ENCODE results near the gene SRPX2.

SRPX2 gene

DNA sequence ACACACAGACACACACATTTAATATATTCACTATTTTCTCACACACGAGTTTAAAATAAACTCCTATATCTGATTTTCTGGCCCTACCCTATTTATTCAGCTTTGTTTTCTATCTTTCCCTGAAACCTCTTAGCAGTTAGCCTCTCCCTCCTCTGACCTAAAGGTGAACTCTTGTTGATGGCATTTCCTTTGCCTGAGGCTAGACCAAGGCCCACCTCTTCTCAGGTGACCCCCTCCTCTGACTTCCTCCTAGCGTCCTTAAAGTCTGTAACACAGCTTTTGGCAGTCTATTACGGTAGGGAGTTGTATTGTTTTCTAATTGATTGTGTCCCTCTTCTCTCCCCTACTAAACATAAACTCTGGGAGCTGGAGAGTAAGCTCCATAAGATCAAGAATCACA is 1.7 kb upstream of the SRPX2 start:
- TF ChIP-seq, protein P1, sequence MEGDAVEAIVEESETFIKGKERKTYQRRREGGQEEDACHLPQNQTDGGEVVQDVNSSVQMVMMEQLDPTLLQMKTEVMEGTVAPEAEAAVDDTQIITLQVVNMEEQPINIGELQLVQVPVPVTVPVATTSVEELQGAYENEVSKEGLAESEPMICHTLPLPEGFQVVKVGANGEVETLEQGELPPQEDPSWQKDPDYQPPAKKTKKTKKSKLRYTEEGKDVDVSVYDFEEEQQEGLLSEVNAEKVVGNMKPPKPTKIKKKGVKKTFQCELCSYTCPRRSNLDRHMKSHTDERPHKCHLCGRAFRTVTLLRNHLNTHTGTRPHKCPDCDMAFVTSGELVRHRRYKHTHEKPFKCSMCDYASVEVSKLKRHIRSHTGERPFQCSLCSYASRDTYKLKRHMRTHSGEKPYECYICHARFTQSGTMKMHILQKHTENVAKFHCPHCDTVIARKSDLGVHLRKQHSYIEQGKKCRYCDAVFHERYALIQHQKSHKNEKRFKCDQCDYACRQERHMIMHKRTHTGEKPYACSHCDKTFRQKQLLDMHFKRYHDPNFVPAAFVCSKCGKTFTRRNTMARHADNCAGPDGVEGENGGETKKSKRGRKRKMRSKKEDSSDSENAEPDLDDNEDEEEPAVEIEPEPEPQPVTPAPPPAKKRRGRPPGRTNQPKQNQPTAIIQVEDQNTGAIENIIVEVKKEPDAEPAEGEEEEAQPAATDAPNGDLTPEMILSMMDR (IDR thresholded peaks at IDR 0.05; ENCODE audit: borderline replicate concordance, insufficient read depth, low read depth, low read length): no peak
- no peak overlapping the region for H3K4me3 ChIP-seq (ENCODE audit: low read depth, low read length)

DNA sequence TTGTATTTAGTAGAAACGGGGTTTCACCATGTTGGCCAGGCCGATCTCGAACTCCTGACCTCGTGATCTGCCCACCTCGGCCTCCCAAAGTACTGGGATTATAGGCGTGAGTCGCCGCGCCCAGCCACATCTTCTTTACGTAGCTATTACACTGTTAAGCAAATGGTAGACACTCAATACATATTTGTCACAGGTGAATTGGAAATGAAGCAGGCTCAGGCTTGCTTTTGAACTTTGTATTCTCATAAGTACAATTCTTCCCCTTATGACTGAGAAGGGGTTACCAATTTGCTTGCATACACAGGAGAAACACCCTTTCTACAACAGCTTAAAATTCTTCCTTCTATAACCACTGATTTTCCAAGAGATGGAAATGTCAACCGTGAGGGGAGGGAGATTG is 787 bp upstream of the SRPX2 start:
- TF ChIP-seq, protein P1 (IDR thresholded peaks at IDR 0.05; ENCODE audit: borderline replicate concordance, insufficient read depth, low read depth, low read length): no peak
- no peak overlapping the region for H3K4me3 ChIP-seq (ENCODE audit: low read depth, low read length)

DNA sequence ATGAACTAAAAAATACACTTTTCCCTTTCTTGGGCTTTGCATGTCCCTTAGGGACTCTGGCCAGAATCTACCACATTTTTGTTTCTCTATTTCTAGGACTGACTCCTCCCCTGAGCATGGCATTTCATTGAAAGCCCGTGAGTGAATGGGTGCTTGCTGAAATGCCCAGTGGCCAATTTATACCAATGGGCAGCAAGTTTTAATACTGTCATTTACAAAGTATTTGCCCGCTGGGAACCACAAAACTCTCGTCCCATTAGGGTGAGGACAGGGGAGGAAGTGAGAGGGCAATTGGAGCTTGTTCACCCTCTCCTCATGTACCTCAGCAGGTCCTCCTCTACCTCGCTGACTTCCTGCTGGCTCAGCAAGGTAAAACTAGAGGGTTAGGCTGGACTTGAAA is 1.1 kb downstream of the SRPX2 start:
- TF ChIP-seq, protein P1 (IDR thresholded peaks at IDR 0.05; ENCODE audit: borderline replicate concordance, insufficient read depth, low read depth, low read length): no peak
- H3K4me3 ChIP-seq (ENCODE audit: low read depth, low read length): no peak overlapping the region

DNA sequence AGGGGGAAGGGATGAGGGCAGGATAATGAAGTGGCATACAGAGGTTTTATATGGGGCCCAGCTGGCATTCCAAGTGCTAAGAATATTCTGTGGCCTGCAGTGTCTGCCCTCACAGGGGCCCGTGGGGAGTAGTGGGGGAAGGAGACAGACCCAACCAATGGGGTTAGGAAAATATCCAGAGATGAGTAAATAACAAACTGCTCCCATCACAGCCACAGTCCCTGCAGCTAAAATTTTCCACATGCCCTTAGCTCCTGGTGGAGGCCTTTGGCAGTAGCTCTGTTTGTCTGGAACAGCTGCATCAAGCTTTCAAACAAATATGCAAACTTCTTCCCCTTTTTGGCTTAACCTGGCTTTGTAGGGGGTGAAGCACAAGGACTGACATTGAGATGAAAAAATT is 3.1 kb downstream of the SRPX2 start:
- H3K4me3 ChIP-seq (ENCODE audit: low read depth, low read length): no peak overlapping the region
- TF ChIP-seq, protein P1 (IDR thresholded peaks at IDR 0.05; ENCODE audit: borderline replicate concordance, insufficient read depth, low read depth, low read length): no peak

DNA sequence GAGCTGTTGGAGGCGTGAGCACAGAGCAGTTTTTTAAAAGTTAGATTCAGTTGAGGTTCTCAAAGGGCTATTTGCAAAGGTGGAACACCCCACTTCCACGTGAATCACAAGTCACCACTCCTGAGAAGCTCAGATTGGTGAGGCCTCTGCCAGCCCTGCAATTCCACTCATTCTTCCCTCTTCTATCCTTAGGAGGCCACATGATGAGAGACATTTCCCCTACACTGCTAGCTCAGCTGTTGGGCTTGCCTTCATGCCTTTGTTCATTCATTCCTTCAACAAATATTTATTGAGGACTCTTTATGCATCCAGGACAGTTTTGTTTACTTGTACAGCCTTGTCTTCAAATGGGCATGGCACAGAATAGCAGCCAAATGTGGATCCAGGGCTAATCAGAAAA is 3.7 kb downstream of the SRPX2 start:
- H3K4me3 ChIP-seq (ENCODE audit: low read depth, low read length): no peak overlapping the region
- TF ChIP-seq, protein P1 (IDR thresholded peaks at IDR 0.05; ENCODE audit: borderline replicate concordance, insufficient read depth, low read depth, low read length): no peak

DNA sequence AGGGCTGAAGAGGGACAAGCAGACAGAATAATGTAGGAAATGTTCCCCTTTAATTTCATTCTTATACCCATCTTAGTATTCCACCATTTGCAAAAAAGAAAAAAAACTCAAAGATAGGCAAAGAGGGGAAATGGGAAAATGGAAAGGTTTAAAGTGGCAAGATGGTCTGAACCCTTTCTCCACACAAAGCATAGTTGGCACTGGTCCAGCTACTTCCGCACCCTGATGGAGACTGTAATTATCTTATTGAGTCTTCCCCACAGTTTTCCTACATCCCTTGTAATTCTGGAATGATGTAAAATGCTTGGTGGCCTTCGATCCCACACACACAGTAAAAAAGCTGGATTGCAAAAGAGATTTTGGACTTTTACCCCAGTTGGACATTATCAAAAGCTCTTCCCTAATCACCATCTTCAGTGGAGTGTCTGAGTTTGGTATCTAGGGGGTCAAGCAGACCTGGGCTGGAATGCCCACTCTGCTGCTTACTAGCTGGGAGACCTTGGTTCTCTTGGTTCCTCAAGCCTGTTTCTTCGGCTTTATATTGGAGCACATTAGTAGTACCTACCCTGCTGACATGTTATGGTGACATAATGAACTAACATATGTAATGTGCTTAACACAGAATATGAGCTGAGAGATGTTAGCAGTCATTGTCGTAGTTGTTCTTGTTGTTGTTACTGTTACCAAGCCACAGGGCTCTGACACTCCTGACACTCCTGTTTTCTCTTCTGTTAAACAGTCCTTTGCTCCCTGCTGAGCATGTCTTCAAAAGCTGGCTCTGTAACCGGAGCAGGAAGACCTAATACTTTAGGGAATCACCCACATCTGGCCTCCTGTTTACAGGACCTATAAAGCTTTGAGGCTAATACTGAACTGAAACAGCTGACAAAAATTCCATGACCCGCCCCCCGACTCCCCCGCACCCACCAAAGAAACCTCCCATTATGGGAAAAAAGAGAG is 4.7 kb downstream of the SRPX2 start:
- no peak overlapping the region for H3K4me3 ChIP-seq (ENCODE audit: low read depth, low read length)
- TF ChIP-seq, protein P1 (IDR thresholded peaks at IDR 0.05; ENCODE audit: borderline replicate concordance, insufficient read depth, low read depth, low read length): no peak
